ENCODE data around the gene TMEM170A. TPM values are rescaled to one million over a fixed set of nuclear protein-coding genes. Genes with fewer than 3 reads are reported as not detected.
"Not testable (repeated sequence)": the region's sequence is repeated elsewhere in the genome, so short reads cannot be mapped to it uniquely, and the experiment has no call there.

The TMEM170A gene
- total RNA-seq, 2 experiments from 2014 or later = 25.1 to 27.1 TPM

GRCh38 chr16:75456971-75457370 lies 7.5 kb downstream of the TMEM170A start:
- ATAC-seq (no peak), DNase-seq (no peak)
- ChIA-PET CTCF (interaction anchor here (0.8 to 1.9 kb wide), 4 partner anchors 7 to 257 kb away, joined by 4 to 7 read pairs (median 6); partner anchors contain the start of gene TMEM170A), POLR2A (interaction anchor here (0.6 kb wide), 1 partner anchor 95 kb away, joined by 3 read pairs; no protein-coding TSS in a partner anchor)
- no peaks in the 10 kb centered on the region for H3K9me3 Mint-ChIP-seq
- peaks cover 53% of the 10 kb centered on the region for H3K4me1 Mint-ChIP-seq (ENCODE audit: low read depth)
- TF ChIP-seq CTCF (IDR thresholded peaks at IDR 0.05) = no peak
- H3K4me3 Mint-ChIP-seq = no peak overlapping the region
- H3K36me3 Mint-ChIP-seq (ENCODE audit: low read depth) = peaks cover 14% of the 10 kb centered on the region
- no peaks in the 10 kb centered on the region for H3K27me3 Mint-ChIP-seq
- intact Hi-C loops (cut with micrococcal nuclease) = no loop called here
- H3K27ac Mint-ChIP-seq = no peak overlapping the region

GRCh38 chr16:75456486-75456885 lies 8.0 kb downstream of the TMEM170A start:
- Mint-ChIP-seq H3K4me1 (ENCODE audit: low read depth) (peaks cover 49% of the 10 kb centered on the region), H3K36me3 (ENCODE audit: low read depth) (peaks cover 12% of the 10 kb centered on the region)
- ATAC-seq; H3K9me3 Mint-ChIP-seq; H3K27ac Mint-ChIP-seq; DNase-seq; H3K27me3 Mint-ChIP-seq; intact Hi-C loops (cut with micrococcal nuclease); H3K4me3 Mint-ChIP-seq: not testable (repeated sequence)
- ChIA-PET POLR2A (interaction anchor here (0.6 kb wide), 1 partner anchor 95 kb away, joined by 3 read pairs; no protein-coding TSS in a partner anchor), CTCF (interaction anchor here (0.9 to 1.9 kb wide), 4 partner anchors 8 to 60 kb away, joined by 3 to 7 read pairs (median 4); partner anchors contain the start of gene TMEM170A)

- ChIA-PET CTCF (interaction anchor here (0.9 to 1.9 kb wide), 5 partner anchors 9 to 61 kb away, joined by 3 to 7 read pairs (median 4); partner anchors contain the start of gene TMEM170A), POLR2A (no interaction called here)
- ATAC-seq (no peak), DNase-seq (no peak)
- no peak for TF ChIP-seq CTCF (IDR thresholded peaks at IDR 0.05)
- Mint-ChIP-seq H3K27me3 (no peaks in the 10 kb centered on the region), H3K4me1 (ENCODE audit: low read depth) (peaks cover 45% of the 10 kb centered on the region), H3K4me3 (no peak overlapping the region), H3K27ac (no peak overlapping the region), H3K36me3 (ENCODE audit: low read depth) (peaks cover 13% of the 10 kb centered on the region), H3K9me3 (no peaks in the 10 kb centered on the region)
- intact Hi-C loops (cut with micrococcal nuclease) = no loop called here
Measured at GRCh38 chr16:75455677-75456076, 8.8 kb downstream of the TMEM170A start.

- no peaks in the 10 kb centered on the region for H3K27me3 Mint-ChIP-seq
- intact Hi-C loops (cut with micrococcal nuclease) = no loop called here
- peaks cover 27% of the 10 kb centered on the region for H3K4me1 Mint-ChIP-seq (ENCODE audit: low read depth)
- ChIA-PET CTCF (interaction anchor here (1.6 kb wide), 1 partner anchor 12 kb away, joined by 6 read pairs; the partner anchor contains the start of gene TMEM170A), POLR2A (no interaction called here)
- no peak for TF ChIP-seq CTCF (IDR thresholded peaks at IDR 0.05)
- H3K9me3 Mint-ChIP-seq = no peaks in the 10 kb centered on the region
- DNase-seq (no peak), ATAC-seq (no peak)
- H3K4me3 Mint-ChIP-seq = no peak overlapping the region
- H3K27ac Mint-ChIP-seq = no peak overlapping the region
- H3K36me3 Mint-ChIP-seq (ENCODE audit: low read depth) = peaks cover 13% of the 10 kb centered on the region
Measured at GRCh38 chr16:75452464-75453190, 11.9 kb downstream of the TMEM170A start.

- TF ChIP-seq CTCF (IDR thresholded peaks at IDR 0.05) = no peak
- Mint-ChIP-seq H3K4me1 (ENCODE audit: low read depth) (peaks cover 2% of the 10 kb centered on the region), H3K27me3 (no peaks in the 10 kb centered on the region), H3K27ac (no peak overlapping the region), H3K4me3 (no peak overlapping the region), H3K9me3 (no peaks in the 10 kb centered on the region), H3K36me3 (ENCODE audit: low read depth) (peaks cover 11% of the 10 kb centered on the region)
- POLR2A ChIA-PET = interaction anchor here (1.4 kb wide), 1 partner anchor 13 kb away, joined by 7 read pairs; the partner anchor contains the start of gene CFDP1
- ATAC-seq (no peak), DNase-seq (no peak)
- intact Hi-C loops (cut with micrococcal nuclease) = no loop called here
- CTCF ChIA-PET = interaction anchor here (3.6 kb wide), 1 partner anchor 19 kb away, joined by 14 read pairs; the partner anchor contains the start of gene TMEM170A
Measured at GRCh38 chr16:75446416-75446815, 18.1 kb downstream of the TMEM170A start.
